DOHH2 (cell line): Measurements from ENCODE around the gene GLRA3.
"Not testable (repeated sequence)": the region's sequence is repeated elsewhere in the genome, so short reads cannot be mapped to it uniquely, and the experiment has no call there.

Experiments
- H3F3A ChIP-seq: fragments of 200-600 bp; sonication (generic), shearing (Covaris generic); 2 replicates; pipeline ENCODE4 v1.6.0; 2016; ENCODE audit warnings: antibody characterized with exemption, mild to moderate bottlenecking; ENCODE audit not compliant: control insufficient read depth, insufficient read depth
- H3K27ac ChIP-seq: fragments of 200-600 bp; sonication (generic); 2 replicates; pipeline ENCODE4 v1.5.1; 2014; ENCODE audit warnings: low read depth, mild to moderate bottlenecking, low read length, moderate library complexity
- H3K27me3 ChIP-seq: fragments of 200-600 bp; sonication (generic); 2 replicates; pipeline ENCODE4 v1.6.1; 2014; ENCODE audit warnings: mild to moderate bottlenecking, low read length, mixed read lengths; ENCODE audit not compliant: control insufficient read depth
- H3K36me3 ChIP-seq: fragments of 200-600 bp; sonication (generic); 2 replicates; pipeline ENCODE4 v1.6.1; 2014; ENCODE audit warnings: mild to moderate bottlenecking, low read length, moderate library complexity, mixed read lengths; ENCODE audit not compliant: control insufficient read depth
- H3K4me1 ChIP-seq: fragments of 200-600 bp; sonication (generic); 2 replicates; pipeline ENCODE4 v1.6.1; 2014; ENCODE audit warnings: mild to moderate bottlenecking, low read length, mixed read lengths; ENCODE audit not compliant: control insufficient read depth
- H3K4me2 ChIP-seq: fragments of 200-600 bp; sonication (generic); 2 replicates; pipeline ENCODE4 v1.6.0; 2014; ENCODE audit warnings: mild to moderate bottlenecking, low read length, moderate library complexity
- H3K4me3 ChIP-seq: fragments of 200-600 bp; sonication (generic); 2 replicates; pipeline ENCODE4 v1.5.1; 2014; ENCODE audit warnings: mild to moderate bottlenecking, low read length, mixed read lengths
- H3K79me2 ChIP-seq: fragments of 200-600 bp; sonication (generic); 2 replicates; pipeline ENCODE4 v1.6.1; 2014; ENCODE audit warnings: mild to moderate bottlenecking, low read length, mixed read lengths; ENCODE audit not compliant: control insufficient read depth
- H3K9me2 ChIP-seq: fragments of 200-600 bp; sonication (generic); replicated peaks from 2 replicates; pipeline ENCODE4 v1.6.1; 2014; ENCODE audit warnings: mild to moderate bottlenecking, low read length, mixed read lengths; ENCODE audit not compliant: control insufficient read depth
- H3K9me3 ChIP-seq: fragments of 200-600 bp; sonication (generic); 2 replicates; pipeline ENCODE4 v1.6.1; 2014; ENCODE audit warnings: antibody characterized with exemption, low read length, mixed read lengths; ENCODE audit not compliant: control insufficient read depth, insufficient read depth
- H4K20me1 ChIP-seq: fragments of 200-600 bp; sonication (generic); 2 replicates; pipeline ENCODE4 v1.6.0; 2014; ENCODE audit warnings: low read depth, mild to moderate bottlenecking, antibody characterized with exemption, low read length, moderate library complexity; ENCODE audit not compliant: control insufficient read depth, insufficient read depth
- CTCF ChIP-seq: fragments of 200-600 bp; sonication (generic); IDR thresholded peaks from one replicate; pipeline ENCODE4 v1.5.1; 2014; ENCODE audit warnings: antibody characterized with exemption, mild to moderate bottlenecking, low read depth, low read length; ENCODE audit not compliant: poor library complexity, severe bottlenecking
- EZH2phosphoT487 ChIP-seq: fragments of 200-600 bp; sonication (generic); IDR thresholded peaks from 2 replicates; pipeline ENCODE4 v1.6.1; 2017; ENCODE audit warnings: borderline replicate concordance, mild to moderate bottlenecking, antibody characterized with exemption, low read length, moderate library complexity, mixed read lengths

GLRA3 gene

GRCh38 chr4:174805746-174806145, 23.3 kb downstream of the GLRA3 start:
- no peaks in the 10 kb centered on the region for H4K20me1 ChIP-seq
- H3K36me3 ChIP-seq: no peaks in the 10 kb centered on the region
- no peaks in the 10 kb centered on the region for H3K9me3 ChIP-seq
- TF ChIP-seq CTCF (no peak), EZH2phosphoT487 (no peak)
- H3K4me1 ChIP-seq: peaks cover 2% of the 10 kb centered on the region
- H3K27me3 ChIP-seq: no peaks in the 10 kb centered on the region
- no peaks in the 10 kb centered on the region for H3K79me2 ChIP-seq
- H3K4me3 ChIP-seq: no peak overlapping the region
- H3F3A ChIP-seq: no peaks in the 10 kb centered on the region
- no peak overlapping the region for H3K4me2 ChIP-seq
- no peak overlapping the region for H3K27ac ChIP-seq
- no peaks in the 10 kb centered on the region for H3K9me2 ChIP-seq

- no peak for TF ChIP-seq CTCF
- TF ChIP-seq EZH2phosphoT487: no peak
- no peak overlapping the region for H3K4me2 ChIP-seq
- H3K9me3 ChIP-seq: peaks cover 6% of the 10 kb centered on the region; the same call in 1 of the 2 replicates
- H3K4me3 ChIP-seq: no peak overlapping the region
- no peaks in the 10 kb centered on the region for H3K4me1 ChIP-seq
- H3K36me3 ChIP-seq: no peaks in the 10 kb centered on the region
- H3K27me3 ChIP-seq: no peaks in the 10 kb centered on the region
- no peaks in the 10 kb centered on the region for H3F3A ChIP-seq
- no peaks in the 10 kb centered on the region for H3K79me2 ChIP-seq
- no peaks in the 10 kb centered on the region for H4K20me1 ChIP-seq
- no peak overlapping the region for H3K27ac ChIP-seq
- H3K9me2 ChIP-seq: no peaks in the 10 kb centered on the region
These were observed 34.4 kb downstream of the GLRA3 start for GRCh38 chr4:174794543-174795094.

GRCh38 chr4:174789657-174790056, 39.4 kb downstream of the GLRA3 start:
- peaks cover 6% of the 10 kb centered on the region; the same call in 1 of the 2 replicates for H3K9me3 ChIP-seq
- H3K27ac ChIP-seq: no peak overlapping the region
- H3K4me3 ChIP-seq: no peak overlapping the region
- H3K9me2 ChIP-seq: no peaks in the 10 kb centered on the region
- no peak overlapping the region for H3K4me2 ChIP-seq
- no peaks in the 10 kb centered on the region for H3K79me2 ChIP-seq
- H3F3A ChIP-seq: no peaks in the 10 kb centered on the region
- no peaks in the 10 kb centered on the region for H3K27me3 ChIP-seq
- no peaks in the 10 kb centered on the region for H3K36me3 ChIP-seq
- no peaks in the 10 kb centered on the region for H4K20me1 ChIP-seq
- H3K4me1 ChIP-seq: peaks cover 10% of the 10 kb centered on the region
- no peak for TF ChIP-seq EZH2phosphoT487
- TF ChIP-seq CTCF: no peak

- not testable (repeated sequence) for H3K36me3 ChIP-seq, H3K9me3 ChIP-seq, H4K20me1 ChIP-seq, H3K79me2 ChIP-seq, H3K27me3 ChIP-seq, H3K4me1 ChIP-seq, H3K27ac ChIP-seq, H3K9me2 ChIP-seq, H3K4me2 ChIP-seq, H3K4me3 ChIP-seq, H3F3A ChIP-seq
These were observed 50.6 kb downstream of the GLRA3 start for GRCh38 chr4:174778274-174778986.
